Measurements from ENCODE around the gene KIF20A. TPM values are rescaled to one million over a fixed set of nuclear protein-coding genes. Genes with fewer than 3 reads are reported as not detected.
"Not testable (repeated sequence)": the region's sequence is repeated elsewhere in the genome, so short reads cannot be mapped to it uniquely, and the experiment has no call there.

KIF20A gene
- total RNA-seq, result 10 to 100 TPM; 50.7 to 55.7 TPM

DNA sequence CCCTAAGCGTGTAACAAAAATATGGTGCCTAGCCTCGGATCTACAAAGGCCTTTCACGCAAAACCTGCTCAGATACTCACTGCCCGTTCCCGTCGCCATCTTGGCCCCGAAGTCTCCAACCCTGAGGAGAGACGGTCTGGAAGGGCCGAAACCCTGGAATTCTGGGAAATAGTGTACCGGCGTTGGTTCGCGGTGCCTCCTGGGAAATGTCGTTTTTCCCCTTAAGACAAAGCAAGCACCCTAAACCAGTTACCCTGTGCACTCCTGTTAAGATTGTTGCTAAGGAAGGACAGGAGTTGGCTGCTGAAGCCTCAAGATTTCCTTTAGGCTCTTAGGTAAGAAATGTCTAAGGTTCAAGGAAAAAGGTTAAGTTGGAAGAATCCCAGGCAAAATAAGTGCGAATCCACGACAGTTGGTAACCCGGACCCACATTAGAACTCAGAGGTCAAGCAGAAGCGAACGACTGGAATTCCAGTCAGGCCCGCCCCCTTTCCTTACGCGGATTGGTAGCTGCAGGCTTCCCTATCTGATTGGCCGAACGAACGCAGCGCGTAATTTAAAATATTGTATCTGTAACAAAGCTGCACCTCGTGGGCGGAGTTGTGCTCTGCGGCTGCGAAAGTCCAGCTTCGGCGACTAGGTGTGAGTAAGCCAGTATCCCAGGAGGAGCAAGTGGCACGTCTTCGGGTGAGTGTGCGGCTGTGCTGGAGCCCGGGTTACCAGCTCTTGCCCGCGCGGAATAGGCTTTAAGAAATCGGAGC is at the start of gene KIF20A, which contains the start of gene BRD8:
Gene KIF20A, plus strand, starts transcription at position 597 of the 761 bp plus-strand sequence. CDS start 569 bp downstream, outside the sequence.
Gene BRD8, minus strand, starts transcription at position 115 of the 761 bp plus-strand sequence. Its CDS starts 16 bp downstream, at position 99.
- POLR2A ChIA-PET, result interaction anchor here (0.8 to 5.4 kb wide), 17 partner anchors 9 to 426 kb away, joined by 3 to 44 read pairs (median 5); partner anchors contain the start of genes CDC23, CDC25C, EGR1 and ETF1

DNA sequence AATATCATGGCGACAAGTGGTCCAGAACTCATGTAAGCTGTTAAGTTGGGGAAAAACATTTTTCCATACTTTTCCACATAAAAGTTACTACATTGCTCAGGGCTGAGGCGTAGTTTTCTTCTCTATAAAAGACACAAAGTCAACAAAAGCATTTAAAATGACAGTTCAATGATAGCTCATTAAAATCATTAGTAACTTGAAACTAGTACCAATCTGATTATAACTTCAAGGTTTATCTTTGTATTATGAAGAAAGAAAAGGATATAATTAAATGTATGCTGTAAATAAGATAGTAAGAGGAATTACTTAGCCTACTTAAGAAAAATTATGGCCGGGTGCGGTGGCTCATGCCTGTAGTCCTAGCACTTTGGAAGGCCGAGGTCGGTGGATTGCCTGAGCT is 49.6 kb upstream of the KIF20A start:
- H3K4me1 Mint-ChIP-seq, result peaks cover 3% of the 10 kb centered on the region
- no peak overlapping the region for H3K4me3 Mint-ChIP-seq
- H3K27ac Mint-ChIP-seq, result no peak overlapping the region
- H3K9me3 Mint-ChIP-seq, result no peaks in the 10 kb centered on the region
- H3K27me3 Mint-ChIP-seq, result peaks cover 22% of the 10 kb centered on the region
- H3K36me3 Mint-ChIP-seq (ENCODE audit: low read depth), result no peaks in the 10 kb centered on the region
- ChIA-PET POLR2A (interaction anchor here (0.6 kb wide), 1 partner anchor 68 kb away, joined by 3 read pairs; no protein-coding TSS in a partner anchor), CTCF (interaction anchor here (0.5 to 2.0 kb wide), 6 partner anchors 26 to 498 kb away, joined by 3 to 14 read pairs (median 4); no protein-coding TSS in a partner anchor)
- no peak for DNase-seq

More for the DNA sequence above, at the start of gene KIF20A, which contains the start of gene BRD8:
- Mint-ChIP-seq H3K4me1 (peaks cover 36% of the 10 kb centered on the region), H3K9me3 (no peaks in the 10 kb centered on the region), H3K36me3 (ENCODE audit: low read depth) (peaks cover 48% of the 10 kb centered on the region), H3K27me3 (no peaks in the 10 kb centered on the region), H3K4me3 (no peak within 1 kb of the TSS), H3K27ac (no peak within 1 kb of the TSS)
- CTCF ChIA-PET, result interaction anchor here (0.7 to 5.9 kb wide), 11 partner anchors 10 to 324 kb away, joined by 3 to 59 read pairs (median 4); partner anchors contain the start of genes CDC23, CDC25C and KDM3B
- peak; percentile 94 for DNase-seq

DNA sequence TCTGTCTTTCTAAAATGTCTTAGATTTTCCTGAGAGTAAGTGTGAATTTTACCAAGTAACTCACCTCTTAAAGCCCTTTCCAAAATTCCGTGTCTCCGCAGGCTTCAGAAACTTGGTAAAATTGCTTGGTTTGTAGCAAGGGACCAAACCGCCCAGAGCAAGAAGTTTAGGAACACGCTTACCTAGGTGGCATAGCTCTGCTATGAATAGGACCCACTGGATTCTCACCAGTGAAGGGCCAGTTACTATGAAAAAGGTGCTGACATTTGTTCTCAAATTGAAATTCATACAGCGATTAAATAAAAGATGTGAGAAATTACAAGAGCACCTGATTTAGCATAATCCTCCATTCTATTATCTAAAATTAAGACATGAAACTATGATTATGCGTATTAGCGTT is 46.4 kb upstream of the KIF20A start:
- H3K9me3 Mint-ChIP-seq, result no peaks in the 10 kb centered on the region
- no peak overlapping the region for H3K27ac Mint-ChIP-seq
- POLR2A ChIA-PET, result no interaction called here
- CTCF ChIA-PET, result interaction anchor here (0.6 to 3.7 kb wide), 21 partner anchors 12 to 505 kb away, joined by 3 to 88 read pairs (median 4); partner anchors contain the start of gene PKD2L2
- peaks cover 24% of the 10 kb centered on the region for H3K27me3 Mint-ChIP-seq
- DNase-seq, result no peak
- H3K36me3 Mint-ChIP-seq (ENCODE audit: low read depth), result no peaks in the 10 kb centered on the region
- H3K4me3 Mint-ChIP-seq, result no peak overlapping the region
- peaks cover 3% of the 10 kb centered on the region for H3K4me1 Mint-ChIP-seq

DNA sequence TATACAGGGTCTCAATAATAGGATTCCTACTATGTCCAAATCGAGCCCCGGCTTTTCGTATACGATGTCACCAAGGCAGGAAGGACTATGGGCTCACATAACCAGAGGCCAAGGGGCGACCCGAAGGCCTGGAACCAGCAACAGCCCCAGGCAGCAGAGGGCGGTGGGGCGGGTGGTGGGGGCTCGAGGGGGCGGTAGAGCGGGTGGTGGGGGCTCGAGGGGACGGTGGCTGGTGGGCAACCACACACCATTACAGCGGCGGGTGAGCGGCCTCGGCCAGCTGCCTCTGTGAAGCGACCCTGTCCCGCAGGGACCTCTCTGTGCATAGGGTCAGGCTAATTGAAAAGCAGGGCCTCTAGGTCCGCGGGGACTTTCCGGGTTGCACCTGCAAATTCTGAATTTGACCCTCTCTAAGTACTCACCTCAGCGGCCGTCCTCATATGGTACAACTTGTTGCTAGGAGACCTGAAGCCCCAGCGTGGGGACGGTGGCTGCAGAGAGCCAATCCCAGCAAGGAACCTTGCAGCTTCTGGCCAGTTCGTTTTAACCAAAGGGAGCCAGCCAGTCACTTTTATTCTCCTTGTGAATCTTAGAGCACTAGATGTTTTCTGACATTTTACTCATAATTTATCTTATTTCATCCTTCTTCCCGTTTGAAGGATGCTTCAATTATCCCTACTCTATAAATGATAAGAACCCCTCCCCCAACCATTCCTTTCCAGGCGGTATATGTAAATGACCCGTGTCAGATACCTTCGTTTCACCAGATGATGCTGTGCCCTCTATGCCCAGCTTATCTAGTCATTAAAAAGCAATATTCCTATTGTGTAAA is 39.7 kb upstream of the KIF20A start, which contains the start of gene NME5:
Gene NME5, minus strand, starts transcription at position 480 of the 832 bp plus-strand sequence. CDS start 648 bp downstream, outside the sequence.
- H3K9me3 Mint-ChIP-seq, result no peaks in the 10 kb centered on the region
- no peak for DNase-seq
- no peak within 1 kb of the TSS for H3K27ac Mint-ChIP-seq
- POLR2A ChIA-PET, result no interaction called here
- H3K4me3 Mint-ChIP-seq, result no peak within 1 kb of the TSS
- CTCF ChIA-PET, result interaction anchor here (1.2 kb wide), 1 partner anchor 61 kb away, joined by 4 read pairs; no protein-coding TSS in a partner anchor
- peaks cover 10% of the 10 kb centered on the region for H3K27me3 Mint-ChIP-seq
- H3K36me3 Mint-ChIP-seq (ENCODE audit: low read depth), result no peaks in the 10 kb centered on the region
- no peaks in the 10 kb centered on the region for H3K4me1 Mint-ChIP-seq

DNA sequence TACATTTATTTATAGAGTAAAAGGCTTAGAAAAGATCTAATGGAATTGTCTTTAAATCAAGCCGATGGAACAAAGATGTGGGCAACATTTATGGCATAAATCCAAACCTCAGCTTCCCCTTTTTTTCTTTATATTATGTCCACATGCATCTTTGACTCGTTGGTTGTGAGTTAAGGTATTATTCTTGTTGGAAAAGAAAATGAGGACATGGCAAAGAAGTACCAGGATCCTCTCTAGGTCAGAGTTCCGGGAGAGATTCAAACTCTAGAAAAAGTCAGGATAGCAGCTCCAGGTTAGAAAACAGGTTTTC is 39.2 kb upstream of the KIF20A start:
- CTCF ChIA-PET, result interaction anchor here (1.2 kb wide), 1 partner anchor 62 kb away, joined by 4 read pairs; no protein-coding TSS in a partner anchor
- POLR2A ChIA-PET, result no interaction called here
- no peak overlapping the region for H3K27ac Mint-ChIP-seq
- DNase-seq, result no peak
- peaks cover 10% of the 10 kb centered on the region for H3K27me3 Mint-ChIP-seq
- H3K9me3 Mint-ChIP-seq, result no peaks in the 10 kb centered on the region
- H3K4me3 Mint-ChIP-seq, result no peak overlapping the region
- no peaks in the 10 kb centered on the region for H3K36me3 Mint-ChIP-seq (ENCODE audit: low read depth)
- no peaks in the 10 kb centered on the region for H3K4me1 Mint-ChIP-seq

DNA sequence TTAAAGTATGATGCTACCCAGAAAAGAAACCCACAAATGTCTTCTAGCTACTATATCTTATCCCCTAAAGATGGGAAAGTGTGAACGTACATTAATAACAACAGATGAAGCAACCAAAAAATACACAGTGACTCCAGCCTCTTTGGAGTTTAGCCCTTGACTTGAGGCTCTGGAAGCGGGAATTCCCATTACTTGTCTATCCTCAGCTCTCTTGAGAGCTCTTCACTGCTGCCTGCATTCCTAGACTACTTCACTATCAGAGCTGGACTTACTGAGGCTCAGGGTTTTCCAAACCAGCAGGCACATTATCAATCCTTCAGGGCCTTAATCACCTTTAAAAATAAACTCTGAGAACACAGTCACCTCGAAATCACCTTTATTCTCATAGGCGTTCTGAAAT is 38.6 kb upstream of the KIF20A start:
- DNase-seq, result no peak
- Mint-ChIP-seq H3K9me3 (no peaks in the 10 kb centered on the region), H3K36me3 (ENCODE audit: low read depth) (no peaks in the 10 kb centered on the region), H3K27me3 (peaks cover 10% of the 10 kb centered on the region), H3K27ac (no peak overlapping the region), H3K4me3 (no peak overlapping the region), H3K4me1 (no peaks in the 10 kb centered on the region)
- ChIA-PET POLR2A (no interaction called here), CTCF (interaction anchor here (1.2 kb wide), 1 partner anchor 62 kb away, joined by 4 read pairs; no protein-coding TSS in a partner anchor)

DNA sequence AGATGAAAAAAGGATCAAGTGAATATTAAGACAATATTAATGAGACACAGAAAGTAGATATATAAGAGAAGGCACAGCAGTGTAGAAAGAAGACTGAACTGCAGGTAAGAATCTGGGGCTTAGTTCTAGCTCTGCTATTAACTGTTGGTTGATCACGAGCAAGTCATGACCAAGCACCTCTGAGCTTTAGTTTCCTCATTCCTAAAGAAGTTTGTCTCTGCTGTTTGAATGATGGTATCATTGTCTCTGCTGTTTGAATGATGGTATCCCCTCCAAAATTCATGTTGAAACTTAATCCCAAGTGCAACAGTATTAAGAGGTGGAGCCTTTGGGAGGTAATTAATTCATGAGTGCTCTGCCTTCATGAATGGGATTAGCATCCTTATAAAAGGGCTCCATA is 37.2 kb upstream of the KIF20A start:
- CTCF ChIA-PET, result interaction anchor here (0.8 kb wide), 1 partner anchor 10 kb away, joined by 3 read pairs; no protein-coding TSS in a partner anchor
- H3K9me3 Mint-ChIP-seq, result no peaks in the 10 kb centered on the region
- H3K4me3 Mint-ChIP-seq, result no peak overlapping the region
- H3K36me3 Mint-ChIP-seq (ENCODE audit: low read depth), result no peaks in the 10 kb centered on the region
- H3K27me3 Mint-ChIP-seq, result peaks cover 5% of the 10 kb centered on the region
- DNase-seq, result no peak
- POLR2A ChIA-PET, result no interaction called here
- H3K4me1 Mint-ChIP-seq, result no peaks in the 10 kb centered on the region
- H3K27ac Mint-ChIP-seq, result no peak overlapping the region

DNA sequence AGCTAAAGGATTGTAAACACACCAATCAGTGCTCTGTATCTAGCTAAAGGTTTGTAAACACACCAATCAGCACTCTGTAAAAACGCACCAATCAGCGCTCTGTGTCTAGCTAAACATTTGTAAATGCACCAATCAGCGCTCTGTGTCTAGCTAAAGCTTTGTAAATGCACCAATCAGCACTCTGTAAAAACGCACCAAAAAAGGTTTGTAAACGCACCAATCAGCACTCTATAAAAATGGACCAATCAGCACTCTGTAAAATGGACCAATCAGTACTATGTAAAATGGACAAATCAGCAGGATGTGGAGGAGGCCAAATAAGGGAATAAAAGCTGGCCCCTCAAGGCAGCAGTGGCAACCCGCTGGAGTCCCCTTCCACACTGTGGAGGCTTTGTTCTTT is 35.3 kb upstream of the KIF20A start:
- H3K27ac Mint-ChIP-seq; DNase-seq; H3K36me3 Mint-ChIP-seq (ENCODE audit: low read depth); H3K9me3 Mint-ChIP-seq; H3K4me3 Mint-ChIP-seq; POLR2A ChIA-PET; H3K27me3 Mint-ChIP-seq; H3K4me1 Mint-ChIP-seq: not testable (repeated sequence)
- CTCF ChIA-PET, result interaction anchor here (3.1 kb wide), 1 partner anchor 10 kb away, joined by 13 read pairs; no protein-coding TSS in a partner anchor

DNA sequence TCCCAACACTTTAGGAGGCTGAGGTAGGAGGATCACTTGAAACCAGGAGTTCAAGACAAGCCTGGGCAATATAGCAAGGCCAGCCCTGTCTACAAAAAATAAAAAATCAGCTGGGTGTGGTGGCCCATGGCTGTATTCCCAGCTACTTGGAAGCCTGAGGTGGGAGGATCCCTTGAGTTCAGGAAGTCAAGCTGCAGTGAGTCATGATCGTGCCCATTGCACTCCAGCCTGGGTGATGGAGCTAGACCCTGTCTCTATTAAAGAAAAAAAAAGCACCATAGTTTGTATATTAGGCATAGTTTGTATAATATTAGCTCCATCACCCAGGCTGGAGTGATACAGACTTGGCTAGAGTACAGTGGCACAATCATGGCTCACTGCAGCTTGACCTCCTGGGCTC is 30.1 kb upstream of the KIF20A start:
- no peak for DNase-seq
- Mint-ChIP-seq H3K9me3 (no peaks in the 10 kb centered on the region), H3K36me3 (ENCODE audit: low read depth) (no peaks in the 10 kb centered on the region), H3K4me1 (no peaks in the 10 kb centered on the region), H3K27me3 (peaks cover 2% of the 10 kb centered on the region), H3K4me3 (no peak overlapping the region), H3K27ac (no peak overlapping the region)
- ChIA-PET CTCF (interaction anchor here (1.6 kb wide), 1 partner anchor 15 kb away, joined by 4 read pairs; no protein-coding TSS in a partner anchor), POLR2A (no interaction called here)

DNA sequence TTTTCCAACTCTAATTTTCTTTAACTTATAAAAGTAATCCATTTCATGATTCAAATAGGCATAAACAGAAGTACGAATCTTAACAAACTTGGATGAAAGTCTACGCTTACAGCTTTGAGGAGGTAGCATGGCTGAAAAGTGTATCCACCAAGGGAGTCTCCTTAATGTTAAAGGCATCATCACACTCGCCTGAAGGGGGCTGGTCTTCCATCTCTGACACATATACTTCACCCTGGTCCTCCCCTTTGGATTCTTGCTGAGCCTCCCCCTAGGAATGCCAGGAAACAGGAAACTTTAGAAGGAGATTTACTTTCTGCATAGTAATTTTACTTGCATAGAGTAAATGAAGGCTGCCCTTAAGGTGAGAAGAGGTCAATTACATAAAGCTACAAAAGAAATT is 29.4 kb upstream of the KIF20A start:
- ChIA-PET POLR2A (no interaction called here), CTCF (interaction anchor here (0.9 to 1.6 kb wide), 3 partner anchors 16 to 17 kb away, joined by 3 to 4 read pairs (median 3); no protein-coding TSS in a partner anchor)
- Mint-ChIP-seq H3K27ac (no peak overlapping the region), H3K36me3 (ENCODE audit: low read depth) (no peaks in the 10 kb centered on the region), H3K4me1 (no peaks in the 10 kb centered on the region), H3K9me3 (no peaks in the 10 kb centered on the region), H3K27me3 (peaks cover 4% of the 10 kb centered on the region), H3K4me3 (no peak overlapping the region)
- DNase-seq, result no peak

DNA sequence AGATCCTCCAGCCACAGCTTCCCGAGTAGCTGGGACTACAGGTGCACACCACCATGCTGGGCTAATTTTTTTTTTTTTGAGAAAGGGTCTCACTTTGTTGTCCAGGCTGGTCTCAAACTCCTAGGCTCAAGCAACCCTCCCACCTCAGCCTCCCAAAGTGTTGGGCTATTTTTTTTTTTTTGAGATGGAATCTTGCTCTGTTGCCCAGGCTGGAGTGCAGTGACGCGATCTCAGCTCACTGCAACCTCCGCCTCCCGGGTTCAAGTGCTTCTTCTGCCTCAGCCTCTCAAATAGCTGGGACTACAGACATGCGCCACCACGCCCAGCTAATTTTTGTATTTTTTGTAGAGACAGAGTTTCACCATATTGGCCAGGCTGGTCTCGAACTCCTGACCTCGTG is 22.9 kb upstream of the KIF20A start:
- H3K4me3 Mint-ChIP-seq, H3K4me1 Mint-ChIP-seq, H3K9me3 Mint-ChIP-seq, CTCF ChIA-PET, DNase-seq, H3K27ac Mint-ChIP-seq, H3K27me3 Mint-ChIP-seq: not testable (repeated sequence)
- peaks cover 35% of the 10 kb centered on the region for H3K36me3 Mint-ChIP-seq (ENCODE audit: low read depth)
- POLR2A ChIA-PET, result interaction anchor here (0.7 kb wide), 1 partner anchor 530 kb away, joined by 4 read pairs; no protein-coding TSS in a partner anchor

DNA sequence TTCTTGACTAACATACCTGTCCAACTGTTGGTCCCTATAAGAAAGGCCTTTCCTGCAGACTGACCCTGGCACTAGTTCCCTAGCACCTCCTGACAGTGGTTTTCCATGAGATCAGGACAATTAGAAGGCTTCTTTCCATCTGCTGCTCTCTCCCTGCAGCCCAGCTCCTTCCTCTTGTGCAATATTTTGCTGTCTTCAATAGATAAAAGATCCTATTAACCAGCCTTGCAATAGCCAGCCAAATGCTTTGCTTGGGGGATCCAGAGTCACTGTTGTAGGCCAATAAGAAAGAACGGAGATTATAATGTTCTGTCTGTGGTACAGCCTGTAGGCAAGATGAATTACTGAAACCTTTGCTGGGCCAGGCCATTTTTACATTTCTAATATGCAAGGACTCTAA is 21.3 kb upstream of the KIF20A start:
- H3K4me1 Mint-ChIP-seq, result no peaks in the 10 kb centered on the region
- POLR2A ChIA-PET, result no interaction called here
- no peak overlapping the region for H3K27ac Mint-ChIP-seq
- no peak overlapping the region for H3K4me3 Mint-ChIP-seq
- CTCF ChIA-PET, result no interaction called here
- DNase-seq, result no peak
- H3K9me3 Mint-ChIP-seq, result no peaks in the 10 kb centered on the region
- H3K27me3 Mint-ChIP-seq, result peaks cover 4% of the 10 kb centered on the region
- peaks cover 48% of the 10 kb centered on the region for H3K36me3 Mint-ChIP-seq (ENCODE audit: low read depth)

DNA sequence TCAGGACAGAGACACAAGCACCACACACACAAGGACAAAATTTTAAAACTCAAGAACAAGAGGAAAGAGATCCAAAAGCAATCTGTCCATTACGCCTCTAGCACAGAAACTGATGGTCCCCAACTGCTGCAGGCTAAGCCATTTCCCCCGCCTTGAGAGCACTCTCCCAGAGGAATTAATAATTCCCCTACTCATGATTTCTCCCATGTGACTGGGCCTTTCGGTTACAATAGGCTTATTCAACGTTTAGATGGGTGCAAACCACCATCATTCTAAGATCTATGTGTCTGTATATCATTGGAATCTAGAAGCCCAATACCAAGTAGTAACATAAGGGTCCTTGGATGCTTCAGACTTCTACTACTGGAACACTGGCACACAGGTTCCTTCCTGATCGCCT is 19.2 kb upstream of the KIF20A start:
- Mint-ChIP-seq H3K9me3 (no peaks in the 10 kb centered on the region), H3K27ac (no peak overlapping the region), H3K4me3 (no peak overlapping the region), H3K27me3 (no peaks in the 10 kb centered on the region), H3K4me1 (no peaks in the 10 kb centered on the region), H3K36me3 (ENCODE audit: low read depth) (peaks cover 68% of the 10 kb centered on the region)
- CTCF ChIA-PET, result interaction anchor here (0.6 kb wide), 1 partner anchor 343 kb away, joined by 3 read pairs; no protein-coding TSS in a partner anchor
- DNase-seq, result no peak
- POLR2A ChIA-PET, result no interaction called here
